Astrocyte (in vitro differentiated cells and primary cell): Measurements from ENCODE around the gene POLDIP3. TPM values are rescaled to one million over a fixed set of nuclear protein-coding genes. Genes with fewer than 3 reads are reported as not detected.

Source experiments
- DNase-seq: peaks from one replicate; pipeline ENCODE4 v3.0.0-alpha.2; 2010; ENCODE audit warnings: low read depth
- FAIRE-seq: peaks from 2 replicates; lab custom pipeline; 2011; peaks lifted over from hg19 to GRCh38; lab: Jason Lieb, UNC
- H2AFZ ChIP-seq: 2 replicates; pipeline ENCODE4 v1.6.0; 2012; ENCODE audit warnings: low read depth, low read length, inconsistent platforms
- H3K27ac ChIP-seq: 2 replicates; pipeline ENCODE4 v1.5.1; 2011; ENCODE audit warnings: low read depth, low read length, inconsistent platforms
- H3K27me3 ChIP-seq: 2 replicates; pipeline ENCODE4 v1.6.0; 2011; ENCODE audit warnings: low read length, inconsistent platforms; ENCODE audit not compliant: insufficient read depth
- H3K36me3 ChIP-seq: 2 replicates; pipeline ENCODE4 v1.5.1; 2011; ENCODE audit warnings: low read length, inconsistent platforms; ENCODE audit not compliant: insufficient read depth
- H3K4me1 ChIP-seq: 2 replicates; pipeline ENCODE4 v1.5.1; 2011; ENCODE audit warnings: low read length, inconsistent platforms; ENCODE audit not compliant: insufficient read depth
- H3K4me2 ChIP-seq: 2 replicates; pipeline ENCODE4 v1.6.0; 2012; ENCODE audit warnings: low read length, inconsistent platforms
- H3K4me3 ChIP-seq: 2 replicates; pipeline ENCODE4 v1.5.1; 2011; ENCODE audit warnings: low read depth, mild to moderate bottlenecking, low read length, inconsistent platforms; ENCODE audit not compliant: insufficient read depth
- H3K79me2 ChIP-seq: 2 replicates; pipeline ENCODE4 v1.6.0; 2012; ENCODE audit warnings: mild to moderate bottlenecking, low read length, inconsistent platforms; ENCODE audit not compliant: insufficient read depth
- H3K9ac ChIP-seq: 2 replicates; pipeline ENCODE4 v1.6.0; 2012; ENCODE audit warnings: mild to moderate bottlenecking, low read length, inconsistent platforms
- H3K9me3 ChIP-seq: 2 replicates; pipeline ENCODE4 v1.5.1; 2012; ENCODE audit warnings: low read depth, mild to moderate bottlenecking, low read length, inconsistent platforms; ENCODE audit not compliant: insufficient read depth
- H4K20me1 ChIP-seq: 2 replicates; pipeline ENCODE4 v1.6.0; 2012; ENCODE audit warnings: low read length, inconsistent platforms; ENCODE audit not compliant: insufficient read depth
- H3K27ac Mint-ChIP-seq: one replicate; pipeline ENCODE4 v1.8.0; 2021; ENCODE audit warnings: mild to moderate bottlenecking, mixed read lengths; ENCODE audit not compliant: unreplicated experiment
- H3K27me3 Mint-ChIP-seq: one replicate; pipeline ENCODE4 v1.8.0; 2021; ENCODE audit warnings: low read depth, mixed read lengths; ENCODE audit not compliant: unreplicated experiment
- H3K36me3 Mint-ChIP-seq: one replicate; pipeline ENCODE4 v1.8.0; 2021; ENCODE audit warnings: low read depth, mixed read lengths; ENCODE audit not compliant: unreplicated experiment
- H3K4me1 Mint-ChIP-seq: one replicate; pipeline ENCODE4 v1.8.0; 2021; ENCODE audit warnings: low read depth, mixed read lengths; ENCODE audit not compliant: unreplicated experiment
- H3K4me3 Mint-ChIP-seq: one replicate; pipeline ENCODE4 v1.8.0; 2021; ENCODE audit warnings: mild to moderate bottlenecking, moderate library complexity, mixed read lengths; ENCODE audit not compliant: unreplicated experiment
- H3K9me3 Mint-ChIP-seq: one replicate; pipeline ENCODE4 v1.8.0; 2021; ENCODE audit warnings: mild to moderate bottlenecking, mixed read lengths; ENCODE audit not compliant: unreplicated experiment
- EZH2 ChIP-seq: IDR thresholded peaks from 2 replicates; pipeline ENCODE4 v1.6.1; 2012; ENCODE audit warnings: mild to moderate bottlenecking, low read length, inconsistent platforms; ENCODE audit not compliant: insufficient read depth
- total RNA-seq: library from RNA; stranded (reverse); gene quantifications from 2 replicates; pipeline ENCODE4 v1.2.1, GENCODE V29; 2021
- TF ChIP-seq, protein P1 (sequence below): IDR thresholded peaks from 2 replicates; pipeline ENCODE4 v1.5.1; 2011; ENCODE audit warnings: low read depth, mild to moderate bottlenecking, inconsistent platforms, low read length, moderate library complexity; ENCODE audit not compliant: insufficient read depth

Gene POLDIP3
- total RNA-seq, 1 donor from 2014 or later, result 57.1 TPM

DNA sequence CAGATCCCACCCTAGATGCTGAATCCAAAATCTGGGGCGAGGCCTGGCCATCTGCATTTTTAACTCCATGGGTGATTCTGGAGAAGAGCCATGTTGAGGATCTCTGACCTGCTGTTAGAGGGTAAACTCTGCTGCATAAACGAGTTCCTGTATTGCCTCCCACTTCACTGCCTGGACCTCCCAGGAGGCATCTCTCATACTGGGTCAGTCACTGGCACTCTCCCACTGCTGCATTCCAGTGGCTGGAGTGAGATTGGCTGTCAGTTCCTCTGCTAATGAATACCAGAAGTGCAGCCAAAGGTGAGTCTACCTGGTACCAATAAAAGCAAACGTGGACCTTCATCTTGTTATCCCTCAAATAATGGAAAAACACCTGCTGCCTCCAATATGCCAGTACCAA lies 10.3 kb downstream of the POLDIP3 start:
- Histone ChIP-seq H2AFZ (no peak overlapping the region), H3K79me2 (peaks cover 86% of the 10 kb centered on the region), H3K27me3 (no peaks in the 10 kb centered on the region), H3K4me2 (peak overlapping the region; percentile 15), H3K9me3 (no peaks in the 10 kb centered on the region), H3K4me1 (peaks cover 23% of the 10 kb centered on the region), H4K20me1 (peaks cover 74% of the 10 kb centered on the region), H3K36me3 (peaks cover 26% of the 10 kb centered on the region), H3K27ac (no peak overlapping the region), H3K4me3 (no peak overlapping the region), H3K9ac (no peak overlapping the region)
- no peaks in the 10 kb centered on the region for H3K9me3 Mint-ChIP-seq
- FAIRE-seq (no peak), DNase-seq (peak; percentile 44)
- H3K4me1 Mint-ChIP-seq, result peaks cover 22% of the 10 kb centered on the region
- no peak for TF ChIP-seq EZH2
- TF ChIP-seq, protein P1, sequence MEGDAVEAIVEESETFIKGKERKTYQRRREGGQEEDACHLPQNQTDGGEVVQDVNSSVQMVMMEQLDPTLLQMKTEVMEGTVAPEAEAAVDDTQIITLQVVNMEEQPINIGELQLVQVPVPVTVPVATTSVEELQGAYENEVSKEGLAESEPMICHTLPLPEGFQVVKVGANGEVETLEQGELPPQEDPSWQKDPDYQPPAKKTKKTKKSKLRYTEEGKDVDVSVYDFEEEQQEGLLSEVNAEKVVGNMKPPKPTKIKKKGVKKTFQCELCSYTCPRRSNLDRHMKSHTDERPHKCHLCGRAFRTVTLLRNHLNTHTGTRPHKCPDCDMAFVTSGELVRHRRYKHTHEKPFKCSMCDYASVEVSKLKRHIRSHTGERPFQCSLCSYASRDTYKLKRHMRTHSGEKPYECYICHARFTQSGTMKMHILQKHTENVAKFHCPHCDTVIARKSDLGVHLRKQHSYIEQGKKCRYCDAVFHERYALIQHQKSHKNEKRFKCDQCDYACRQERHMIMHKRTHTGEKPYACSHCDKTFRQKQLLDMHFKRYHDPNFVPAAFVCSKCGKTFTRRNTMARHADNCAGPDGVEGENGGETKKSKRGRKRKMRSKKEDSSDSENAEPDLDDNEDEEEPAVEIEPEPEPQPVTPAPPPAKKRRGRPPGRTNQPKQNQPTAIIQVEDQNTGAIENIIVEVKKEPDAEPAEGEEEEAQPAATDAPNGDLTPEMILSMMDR, result no peak
- peaks cover 23% of the 10 kb centered on the region for H3K36me3 Mint-ChIP-seq
- H3K27ac Mint-ChIP-seq, result peak overlapping the region; percentile 19
- H3K4me3 Mint-ChIP-seq, result no peak overlapping the region
- H3K27me3 Mint-ChIP-seq, result no peaks in the 10 kb centered on the region

GRCh38 chr22:42603427-42603826 lies 11.3 kb downstream of the POLDIP3 start:
- Histone ChIP-seq H3K9ac (no peak overlapping the region), H4K20me1 (peaks cover 73% of the 10 kb centered on the region), H3K36me3 (peaks cover 33% of the 10 kb centered on the region), H3K9me3 (no peaks in the 10 kb centered on the region), H3K27ac (no peak overlapping the region), H3K4me3 (no peak overlapping the region), H3K4me1 (peaks cover 15% of the 10 kb centered on the region), H3K79me2 (peaks cover 86% of the 10 kb centered on the region), H3K4me2 (no peak overlapping the region), H3K27me3 (no peaks in the 10 kb centered on the region), H2AFZ (no peak overlapping the region)
- H3K9me3 Mint-ChIP-seq, result no peaks in the 10 kb centered on the region
- peaks cover 12% of the 10 kb centered on the region for H3K4me1 Mint-ChIP-seq
- TF ChIP-seq EZH2, result no peak
- TF ChIP-seq, protein P1, result no peak
- peaks cover 29% of the 10 kb centered on the region for H3K36me3 Mint-ChIP-seq
- no peak overlapping the region for H3K27ac Mint-ChIP-seq
- no peak overlapping the region for H3K4me3 Mint-ChIP-seq
- no peaks in the 10 kb centered on the region for H3K27me3 Mint-ChIP-seq
- no peak for FAIRE-seq
- no peak for DNase-seq

DNA sequence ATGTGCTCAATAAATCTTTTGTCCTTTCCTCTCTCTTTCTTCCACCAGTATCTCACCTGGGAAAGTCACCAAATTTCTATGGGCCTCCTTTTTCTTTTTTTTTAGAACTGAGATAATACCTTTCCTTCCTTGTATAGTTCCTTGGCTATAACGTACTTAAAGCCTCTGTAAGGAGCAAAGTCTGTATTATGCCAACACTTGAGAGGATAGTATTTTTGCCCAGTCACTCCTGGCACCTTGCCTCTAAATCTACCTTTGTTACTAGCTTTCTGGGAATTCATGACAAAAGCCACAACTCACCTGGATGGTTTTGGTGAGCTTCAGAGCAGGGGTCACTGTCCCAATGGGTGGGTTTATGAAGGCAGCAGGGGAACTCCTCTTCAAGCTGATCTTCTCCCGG lies 12.2 kb downstream of the POLDIP3 start:
- H3K36me3 ChIP-seq, result peaks cover 33% of the 10 kb centered on the region
- FAIRE-seq, result no peak

More for the DNA sequence above, 12.2 kb downstream of the POLDIP3 start:
- Mint-ChIP-seq H3K27me3 (no peaks in the 10 kb centered on the region), H3K4me3 (no peak overlapping the region), H3K27ac (no peak overlapping the region), H3K36me3 (peaks cover 26% of the 10 kb centered on the region), H3K9me3 (no peaks in the 10 kb centered on the region), H3K4me1 (peaks cover 6% of the 10 kb centered on the region)
- Histone ChIP-seq H3K9ac (no peak overlapping the region), H3K4me3 (no peak overlapping the region), H3K27me3 (no peaks in the 10 kb centered on the region), H4K20me1 (peaks cover 70% of the 10 kb centered on the region), H2AFZ (no peak overlapping the region), H3K27ac (no peak overlapping the region), H3K4me2 (no peak overlapping the region), H3K4me1 (peaks cover 9% of the 10 kb centered on the region), H3K9me3 (no peaks in the 10 kb centered on the region), H3K79me2 (peaks cover 82% of the 10 kb centered on the region)
- no peak for DNase-seq
- TF ChIP-seq, protein P1, result no peak
- no peak for TF ChIP-seq EZH2
